Ovary (tissue), 9 donors: Measurements from ENCODE around the gene HOXA2. TPM values are rescaled to one million over a fixed set of nuclear protein-coding genes. Genes with fewer than 3 reads are reported as not detected.

Experiments
- DNase-seq, 5 donors: peaks; one replicate each; pipeline ENCODE4 v3.0.0-alpha.2; 2019 to 2020
- H3K27ac ChIP-seq, 2 donors: fragments of 200-600 bp; one replicate each; pipeline versions ENCODE4 v1.5.1 to v1.8.0; 2019 to 2022
- H3K27me3 ChIP-seq: fragments of 200-600 bp; one replicate; pipeline ENCODE4 v1.8.0; 2022
- H3K36me3 ChIP-seq: fragments of 200-600 bp; sonication (generic); one replicate; pipeline ENCODE4 v1.5.1; 2019
- H3K4me1 ChIP-seq: one replicate; pipeline ENCODE4 v1.8.1; 2013; ENCODE audit warnings: mild to moderate bottlenecking, moderate library complexity; ENCODE audit not compliant: insufficient read depth
- H3K4me3 ChIP-seq: fragments of 200-600 bp; sonication (generic); one replicate; pipeline ENCODE4 v1.5.1; 2017
- H3K9me3 ChIP-seq, 2 donors: fragments of 200-600 bp in 1 of 2; sonication (generic) in 1 of 2; one replicate each; pipeline versions ENCODE4 v1.5.1 to v1.8.1; 2013 to 2019; ENCODE audit warnings: mild to moderate bottlenecking in 1 of 2, moderate library complexity in 1 of 2
- CTCF ChIP-seq, 3 donors: fragments of 450-650 bp in 2 of 3; fragments of 200-600 bp in 1 of 3; IDR thresholded peaks; one replicate each; pipeline versions ENCODE4 v1.5.1 to v1.8.0; 2016 to 2022; ENCODE audit warnings: antibody characterized with exemption in 3 of 3, mild to moderate bottlenecking in 1 of 3
- EP300 ChIP-seq: sonication (generic); formaldehyde crosslinking; IDR thresholded peaks from one replicate; pipeline ENCODE4 v1.6.1; 2017; ENCODE audit warnings: antibody characterized with exemption
- POLR2A ChIP-seq: fragments of 450-650 bp; IDR thresholded peaks from one replicate; pipeline ENCODE4 v1.6.1; 2017; ENCODE audit warnings: antibody characterized with exemption, mild to moderate bottlenecking, moderate library complexity
- WGBS, 3 donors: extraction: QIAGEN DNeasy Blood & Tissue Kit in 1 of 3; methylation state at CpG; one replicate each; pipeline versions ENCODE4 v1.1.5 to v1.1.7; 2013 to 2017; 5-methylcytosine and 5-hydroxymethylcytosine counted together
- intact Hi-C, 4 donors: fragments of 100-400 bp; cut with DNase I; formaldehyde crosslinking; loops; one replicate each; pipeline versions ENCODE4 v1.11.0 to v1.15.1; 2022 to 2023
- polyA plus RNA-seq, 2 donors: library from polyadenylated mRNA; stranded (reverse); fragments of 200-250 nt in 1 of 2; fragments of 350-450 nt in 1 of 2; fragmentation: Illumina TruSeq in 1 of 2; extraction: RNeasy Lipid Tissue Mini Kit (QIAGEN cat#74804) in 1 of 2; gene quantifications; one replicate each; pipeline ENCODE4 v1.2.3, GENCODE V29; 2013 to 2014
- total RNA-seq, 7 donors: library from RNA; depleted of rRNA in 2 of 7; stranded (reverse); fragments of >200 nt in 2 of 7; fragmentation: NEBNext Ultra II Directional in 3 of 7; extraction: Animal tissue kit (Norgen Biotek cat#: 25700) in 3 of 7; gene quantifications; one replicate each; pipeline versions ENCODE4 v1.1.0 to v1.2.4, GENCODE V29; 2016 to 2023
- donor health status: DM: no; HTN: no; CAD: no; lungs with moderate emphysema.
- donor health status: DM: no; HTN: no; CAD: no.
- donor health status: Bipolar disorder and iron deficiency.
- donor health status: DM: yes; HTN: yes; CAD: no.
- donor health status: DM: no; HTN: no; CAD: no.
- donor health status: DM: yes; HTN: yes; CAD: no.

The HOXA2 gene
- total and polyA plus RNA-seq, 9 donors, result 0.36 to 9.0 (median 1.1) TPM; not detected in 2

GRCh38 chr7:27064661-27065060, 37.8 kb downstream of the HOXA2 start:
- no peaks in the 10 kb centered on the region for H3K4me1 ChIP-seq
- H3K27me3 ChIP-seq, result no peaks in the 10 kb centered on the region
- no peak overlapping the region for H3K27ac ChIP-seq
- H3K9me3 ChIP-seq, result no peaks in the 10 kb centered on the region
- no peaks in the 10 kb centered on the region for H3K36me3 ChIP-seq
- 37 to 52% (median 51%) methylated on average over 2 of the region's 2 CpGs for WGBS, 3 donors
- intact Hi-C loops, result no loop called here
- TF ChIP-seq POLR2A, result no peak
- no peak for TF ChIP-seq CTCF (IDR thresholded peaks at IDR 0.05)
- no peak for TF ChIP-seq EP300
- no peak overlapping the region for H3K4me3 ChIP-seq
- DNase-seq, result no peak

- 6 to 11% (median 6%) methylated on average over 2 of the region's 2 CpGs for WGBS, 3 donors
- TF ChIP-seq POLR2A (no peak), EP300 (no peak), CTCF (IDR thresholded peaks at IDR 0.05) (no peak)
- Histone ChIP-seq H3K4me3 (no peak overlapping the region), H3K9me3 (no peaks in the 10 kb centered on the region), H3K27ac (no peak overlapping the region), H3K27me3 (no peaks in the 10 kb centered on the region), H3K4me1 (no peaks in the 10 kb centered on the region), H3K36me3 (no peaks in the 10 kb centered on the region)
- intact Hi-C loops, result no loop called here
- DNase-seq, result no peak
These were observed 38.3 kb downstream of the HOXA2 start for GRCh38 chr7:27064159-27064558.

GRCh38 chr7:27062946-27063345, 39.5 kb downstream of the HOXA2 start:
- intact Hi-C loops, result no loop called here
- no peak for DNase-seq
- no peaks in the 10 kb centered on the region for H3K4me1 ChIP-seq

GRCh38 chr7:27053153-27053552, 49.3 kb downstream of the HOXA2 start:
- no peak for DNase-seq
- no peaks in the 10 kb centered on the region for H3K9me3 ChIP-seq
- no peaks in the 10 kb centered on the region for H3K36me3 ChIP-seq
- TF ChIP-seq CTCF (IDR thresholded peaks at IDR 0.05), result no peak
- 44 to 47% (median 47%) methylated on average over 3 of the region's 3 CpGs for WGBS, 3 donors
- intact Hi-C loops, result no loop called here
- no peak overlapping the region for H3K4me3 ChIP-seq
- no peak overlapping the region for H3K27ac ChIP-seq
- H3K4me1 ChIP-seq, result no peaks in the 10 kb centered on the region
- no peaks in the 10 kb centered on the region for H3K27me3 ChIP-seq

More at GRCh38 chr7:27062946-27063345, 39.5 kb downstream of the HOXA2 start:
- no peak overlapping the region for H3K4me3 ChIP-seq
- TF ChIP-seq EP300 (no peak), CTCF (IDR thresholded peaks at IDR 0.05) (no peak), POLR2A (no peak)
- H3K36me3 ChIP-seq, result no peaks in the 10 kb centered on the region
- H3K27me3 ChIP-seq, result no peaks in the 10 kb centered on the region
- 87 to 96% (median 88%) methylated on average over 4 of the region's 4 CpGs for WGBS, 3 donors
- H3K27ac ChIP-seq, result no peak overlapping the region
- no peaks in the 10 kb centered on the region for H3K9me3 ChIP-seq

- TF ChIP-seq POLR2A (no peak), CTCF (IDR thresholded peaks at IDR 0.05) (no peak), EP300 (no peak)
- Histone ChIP-seq H3K36me3 (no peaks in the 10 kb centered on the region), H3K4me1 (no peaks in the 10 kb centered on the region), H3K9me3 (no peaks in the 10 kb centered on the region), H3K4me3 (no peak overlapping the region), H3K27ac (no peak overlapping the region), H3K27me3 (no peaks in the 10 kb centered on the region)
- WGBS, 3 donors, result 77 to 84% (median 82%) methylated on average over 4 of the region's 4 CpGs
- intact Hi-C loops, result no loop called here
- no peak for DNase-seq
These were observed 51.0 kb downstream of the HOXA2 start for GRCh38 chr7:27051451-27051850.
